Adrenal gland (tissue), 12 donors: ENCODE results near the gene UCHL5. TPM values are rescaled to one million over a fixed set of nuclear protein-coding genes. Genes with fewer than 3 reads are reported as not detected.

Experiments
- DNase-seq, 7 donors: peaks; one replicate each; pipeline ENCODE4 v3.0.0-alpha.2; 2019 to 2020
- H3K27ac ChIP-seq, 5 donors: fragments of 200-600 bp; sonication (generic) in 4 of 5; 1 replicate in 3 of 5; 2 replicates in 2 of 5; pipeline versions ENCODE4 v1.5.1 to v1.8.0; 2016 to 2020; ENCODE audit warnings: mild to moderate bottlenecking in 1 of 5
- H3K27me3 ChIP-seq: fragments of 200-600 bp; 2 replicates; pipeline ENCODE4 v1.8.0; 2021
- H3K36me3 ChIP-seq, 2 donors: fragments of 200-600 bp; replicated peaks in 1 of 2; 1 replicate in 1 of 2; 2 replicates in 1 of 2; pipeline versions ENCODE4 v1.5.1 to v1.8.0; 2018 to 2022
- H3K4me1 ChIP-seq, 2 donors: fragments of 200-600 bp; replicated peaks in 1 of 2; 1 replicate in 1 of 2; 2 replicates in 1 of 2; pipeline versions ENCODE4 v1.5.1 to v1.8.0; 2018 to 2021
- H3K4me3 ChIP-seq, 4 donors: fragments of 200-600 bp; sonication (generic) in 3 of 4; one replicate each; pipeline ENCODE4 v1.5.1; 2016 to 2018
- H3K9me3 ChIP-seq, 3 donors: fragments of 200-600 bp; sonication (generic) in 1 of 3; replicated peaks in 1 of 3; 1 replicate in 2 of 3; 2 replicates in 1 of 3; pipeline versions ENCODE4 v1.5.1 to v1.8.0; 2016 to 2021
- POLR2A ChIP-seq, 2 donors: fragments of 450-650 bp; IDR thresholded peaks; one replicate each; pipeline ENCODE4 v1.6.1; 2017; ENCODE audit warnings: antibody characterized with exemption in 2 of 2, mild to moderate bottlenecking in 2 of 2, moderate library complexity in 1 of 2
- WGBS, 4 donors: extraction: QIAGEN DNeasy Blood & Tissue Kit in 2 of 4; methylation state at CpG; one replicate each; pipeline versions ENCODE4 v1.1.5 to v1.1.7; 2013 to 2017; 5-methylcytosine and 5-hydroxymethylcytosine counted together
- intact Hi-C, 2 donors: fragments of 100-400 bp; cut with DNase I; formaldehyde crosslinking; loops; one replicate each; pipeline versions ENCODE4 v1.14.1 to v1.15.0; 2022 to 2023
- polyA plus RNA-seq, 3 donors: library from polyadenylated mRNA; stranded (reverse); fragments of 200-250 nt in 2 of 3; fragments of 350-450 nt in 1 of 3; fragmentation: Illumina TruSeq in 1 of 3; extraction: RNeasy Lipid Tissue Mini Kit (QIAGEN cat#74804) in 1 of 3; gene quantifications; one replicate each; pipeline ENCODE4 v1.2.3, GENCODE V29; 2013 to 2014
- total RNA-seq, 9 donors: library from RNA; depleted of rRNA in 4 of 9; stranded (reverse); fragments of >200 nt in 4 of 9; fragments of 120-200 nt in 1 of 9; fragmentation: NEBNext Ultra II Directional in 1 of 9; extraction: Animal tissue kit (Norgen Biotek cat#: 25700) in 1 of 9; gene quantifications; one replicate each; pipeline versions ENCODE4 v1.1.0 to v1.2.4, GENCODE V29; 2013 to 2023
- TF ChIP-seq, protein P1 (sequence below), 6 experiments: fragments of 450-650 bp in 4 of 6; fragments of 200-600 bp in 2 of 6; sonication (generic) in 1 of 6; IDR thresholded peaks; 1 replicate in 5 of 6; 2 replicates in 1 of 6; pipeline versions ENCODE4 v1.5.1 to v1.8.0; 2016 to 2021; ENCODE audit warnings: antibody characterized with exemption in 6 of 6, mild to moderate bottlenecking in 2 of 6, moderate library complexity in 1 of 6
- donor health status: healthy with polysubstance abuse.
- donor health status: Bipolar disorder and iron deficiency.
- donor health status: DM: yes; HTN: yes; CAD: no.
- donor health status: DM: no; HTN: no; CAD: no.
- donor health status: DM: no; HTN: no; CAD: no.
- donor health status: DM: yes; HTN: yes; CAD: no.

Gene UCHL5
- total and polyA plus RNA-seq, 12 donors, result 9.3 to 71.9 (median 24.8) TPM

- no peak overlapping the region for H3K27ac ChIP-seq
- DNase-seq, result no peak
- H3K4me3 ChIP-seq, result no peak overlapping the region
- intact Hi-C loops, result loop anchor here in 1 of 2 donors (10.0 kb wide), 1 partner anchor 48 kb away; no protein-coding TSS in a partner anchor
- no peaks in the 10 kb centered on the region for H3K36me3 ChIP-seq
- TF ChIP-seq, protein P1, sequence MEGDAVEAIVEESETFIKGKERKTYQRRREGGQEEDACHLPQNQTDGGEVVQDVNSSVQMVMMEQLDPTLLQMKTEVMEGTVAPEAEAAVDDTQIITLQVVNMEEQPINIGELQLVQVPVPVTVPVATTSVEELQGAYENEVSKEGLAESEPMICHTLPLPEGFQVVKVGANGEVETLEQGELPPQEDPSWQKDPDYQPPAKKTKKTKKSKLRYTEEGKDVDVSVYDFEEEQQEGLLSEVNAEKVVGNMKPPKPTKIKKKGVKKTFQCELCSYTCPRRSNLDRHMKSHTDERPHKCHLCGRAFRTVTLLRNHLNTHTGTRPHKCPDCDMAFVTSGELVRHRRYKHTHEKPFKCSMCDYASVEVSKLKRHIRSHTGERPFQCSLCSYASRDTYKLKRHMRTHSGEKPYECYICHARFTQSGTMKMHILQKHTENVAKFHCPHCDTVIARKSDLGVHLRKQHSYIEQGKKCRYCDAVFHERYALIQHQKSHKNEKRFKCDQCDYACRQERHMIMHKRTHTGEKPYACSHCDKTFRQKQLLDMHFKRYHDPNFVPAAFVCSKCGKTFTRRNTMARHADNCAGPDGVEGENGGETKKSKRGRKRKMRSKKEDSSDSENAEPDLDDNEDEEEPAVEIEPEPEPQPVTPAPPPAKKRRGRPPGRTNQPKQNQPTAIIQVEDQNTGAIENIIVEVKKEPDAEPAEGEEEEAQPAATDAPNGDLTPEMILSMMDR (IDR thresholded peaks at IDR 0.05), result no peak
- TF ChIP-seq POLR2A (IDR thresholded peaks at IDR 0.05), result no peak
- peaks cover 9 to 27% of the 10 kb centered on the region in 2 donors for H3K4me1 ChIP-seq
- H3K27me3 ChIP-seq, result no peaks in the 10 kb centered on the region
- no peaks in the 10 kb centered on the region for H3K9me3 ChIP-seq
- 88 to 97% (median 90%) methylated on average over 4 of the region's 4 CpGs for WGBS, 4 donors
These were observed 7.4 kb upstream of the UCHL5 start for GRCh38 chr1:193066606-193067005.

DNA sequence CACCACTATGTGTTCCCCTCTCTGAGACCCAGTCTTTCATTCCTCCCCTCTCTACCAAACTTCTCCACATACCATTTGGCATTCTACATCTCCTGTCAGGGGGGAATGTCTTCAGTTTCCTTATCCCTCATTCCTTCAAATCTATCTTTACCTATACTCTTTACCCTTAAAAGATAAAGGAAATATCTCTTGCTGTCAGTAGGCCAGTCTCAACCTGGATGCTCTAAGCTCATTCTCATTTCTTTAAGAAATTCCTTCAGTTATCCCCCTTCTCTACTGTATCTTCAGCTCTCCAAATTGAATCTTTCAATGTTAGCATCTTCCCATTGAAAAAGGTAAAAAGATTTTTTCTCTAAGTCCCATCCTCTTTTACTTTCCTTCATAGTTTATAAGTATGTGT is 6.8 kb upstream of the UCHL5 start:
- intact Hi-C loops, result loop anchor here in 1 of 2 donors (10.0 kb wide), 1 partner anchor 49 kb away; no protein-coding TSS in a partner anchor

DNA sequence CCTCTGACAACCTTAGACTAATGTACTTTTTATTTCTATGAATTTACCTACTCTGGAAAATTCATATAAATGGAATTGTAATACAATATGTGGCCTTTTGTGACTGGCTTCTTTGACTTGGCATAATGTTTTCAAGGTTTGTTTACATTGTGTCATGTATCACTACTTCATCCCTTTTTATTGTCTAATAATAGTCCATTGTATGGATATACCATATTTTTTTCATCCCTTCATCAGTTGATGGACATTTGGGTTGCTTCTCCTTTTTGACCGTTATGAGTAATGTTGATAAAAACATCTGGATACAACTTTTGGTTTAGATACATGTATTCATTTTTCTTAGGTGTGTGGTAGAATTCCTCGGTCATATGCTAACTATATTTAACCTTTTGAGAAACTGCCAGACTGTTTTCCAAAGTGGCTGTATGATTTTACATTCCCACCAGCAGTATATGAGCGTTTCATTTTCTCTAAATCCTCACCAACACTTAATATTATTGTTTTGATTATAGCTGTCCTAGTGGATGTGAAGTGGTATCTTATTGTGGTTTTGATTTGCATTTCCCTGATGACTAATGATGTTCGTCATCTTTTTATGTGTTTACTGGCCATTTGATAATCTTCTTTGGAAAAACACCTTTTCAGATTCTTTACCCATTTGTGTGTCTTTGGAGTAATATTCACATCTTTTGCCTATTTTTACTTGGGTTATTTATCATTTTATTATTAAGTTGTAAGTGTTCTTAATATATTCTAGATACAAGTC is 3.7 kb upstream of the UCHL5 start:
- 88 to 92% (median 90%) methylated on average over 4 of the region's 4 CpGs for WGBS, 4 donors
- H3K36me3 ChIP-seq, result no peaks in the 10 kb centered on the region
- intact Hi-C loops, result loop anchor here in 1 of 2 donors (10.0 kb wide), 1 partner anchor 52 kb away; no protein-coding TSS in a partner anchor
- no peak overlapping the region for H3K4me3 ChIP-seq
- DNase-seq, result no peak
- no peaks in the 10 kb centered on the region for H3K9me3 ChIP-seq
- H3K27ac ChIP-seq, result no peak overlapping the region
- TF ChIP-seq, protein P1 (IDR thresholded peaks at IDR 0.05), result no peak
- TF ChIP-seq POLR2A (IDR thresholded peaks at IDR 0.05), result no peak
- H3K4me1 ChIP-seq, result peaks cover 17 to 31% of the 10 kb centered on the region in 2 donors
- H3K27me3 ChIP-seq, result no peaks in the 10 kb centered on the region

More for the DNA sequence above, 6.8 kb upstream of the UCHL5 start:
- Histone ChIP-seq H3K4me3 (no peak overlapping the region), H3K36me3 (no peaks in the 10 kb centered on the region), H3K27ac (no peak overlapping the region), H3K4me1 (peaks cover 10 to 29% of the 10 kb centered on the region in 2 donors), H3K9me3 (no peaks in the 10 kb centered on the region), H3K27me3 (no peaks in the 10 kb centered on the region)
- TF ChIP-seq, protein P1 (IDR thresholded peaks at IDR 0.05), result no peak
- TF ChIP-seq POLR2A (IDR thresholded peaks at IDR 0.05), result no peak
- no peak for DNase-seq

- Histone ChIP-seq H3K27ac (peak overlapping the region in 3 of 5 donors; percentile 96 to 99 (median 97)), H3K27me3 (no peaks in the 10 kb centered on the region), H3K4me1 (peaks cover 20 to 42% of the 10 kb centered on the region in 2 donors), H3K9me3 (no peaks in the 10 kb centered on the region), H3K36me3 (no peaks in the 10 kb centered on the region), H3K4me3 (peak overlapping the region in 2 of 4 donors; percentile 2 to 76)
- peak in 2 of 7 donors; percentile 14 to 24 for DNase-seq
- intact Hi-C loops, result loop anchor here in 1 of 2 donors (10.0 kb wide), 1 partner anchor 54 kb away; no protein-coding TSS in a partner anchor
- WGBS, 4 donors, result 4 to 14% (median 10%) methylated on average over 2 of the region's 2 CpGs
- TF ChIP-seq POLR2A (IDR thresholded peaks at IDR 0.05), result no peak
- TF ChIP-seq, protein P1 (IDR thresholded peaks at IDR 0.05), result no peak
These were observed 1.8 kb upstream of the UCHL5 start for GRCh38 chr1:193060938-193061337.
